ENCODE data around the gene COQ7.

DNA sequence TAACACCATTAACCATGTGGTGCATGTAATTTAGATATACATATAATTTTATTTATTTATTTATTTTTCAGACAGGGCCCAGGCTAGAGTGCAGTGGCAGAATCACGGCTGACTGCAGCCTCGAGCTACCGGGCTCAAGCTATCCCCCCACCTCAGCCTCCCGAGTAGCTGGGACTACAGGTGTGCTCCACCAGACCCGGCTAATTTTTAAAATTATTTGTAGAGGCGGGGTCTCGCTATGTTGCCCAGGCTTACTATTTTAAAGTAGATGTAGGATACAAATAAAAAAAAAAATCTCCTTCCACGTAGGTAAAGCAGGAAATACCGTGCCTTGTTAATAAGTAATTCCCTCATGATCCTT, 446 bp upstream of the COQ7 start:
- no peak for TF ChIP-seq POLR2A (IDR thresholded peaks at IDR 0.05; ENCODE audit: low read depth, low read length)
- TF ChIP-seq POLR2AphosphoS5 (IDR thresholded peaks at IDR 0.05; ENCODE audit: low read depth, low read length) = no peak

All from GM12892 (cell line).